ENCODE measurements around the gene PRKN.
"Not testable (repeated sequence)": the region's sequence is repeated elsewhere in the genome, so short reads cannot be mapped to it uniquely, and the experiment has no call there.

PRKN gene

GRCh38 chr6:161314541-161315245 is 1412.9 kb downstream of the PRKN start:
- not testable (repeated sequence) for FAIRE-seq

DNA sequence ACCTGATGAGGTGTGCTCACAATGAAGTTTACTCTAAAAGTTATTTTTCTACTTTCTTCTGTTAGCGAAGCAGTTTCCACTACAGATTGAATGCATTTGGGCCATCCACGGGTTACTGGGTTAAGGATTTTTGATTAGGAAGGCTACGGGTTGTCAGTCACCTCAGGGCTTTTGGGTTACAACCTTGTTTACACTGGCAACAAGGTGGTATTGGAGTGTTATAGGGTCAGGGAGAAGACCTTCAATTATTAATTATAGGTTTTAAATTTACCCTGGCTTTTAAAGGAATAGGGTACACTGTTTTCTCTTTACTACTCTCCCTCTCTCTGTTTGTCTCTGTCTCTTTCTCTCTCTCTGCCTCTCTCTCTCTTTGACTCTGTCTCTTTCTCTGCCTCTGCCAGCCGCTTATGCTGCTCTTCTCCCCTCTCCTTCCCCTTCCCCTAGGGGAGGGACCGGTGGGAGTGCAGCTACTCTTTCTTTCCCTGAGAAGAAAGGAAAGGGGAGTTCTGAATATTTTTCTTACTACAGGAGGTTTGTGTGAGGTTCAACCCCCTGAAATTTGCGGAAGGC is 1413.5 kb downstream of the PRKN start:
- no peak for FAIRE-seq

DNA sequence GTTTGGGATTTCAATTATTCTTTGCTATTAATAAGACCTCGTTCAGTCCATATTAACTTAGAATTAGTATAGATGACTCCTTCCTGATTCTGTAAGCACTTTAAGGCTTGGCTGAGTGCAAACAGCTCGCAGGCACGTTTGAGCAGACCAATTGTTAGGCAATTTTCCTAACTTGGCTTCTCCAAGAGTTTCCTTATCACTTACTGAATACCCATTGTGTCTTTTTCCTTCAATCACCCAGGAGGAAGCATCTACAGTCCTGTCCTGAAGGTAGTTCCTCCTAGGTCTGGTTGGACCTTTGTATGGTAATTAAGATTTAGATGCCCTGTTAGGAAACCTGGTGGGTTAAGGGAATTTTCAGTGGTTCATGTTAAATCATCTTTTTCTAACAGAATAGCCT is 1414.1 kb downstream of the PRKN start:
- FAIRE-seq, result not testable (repeated sequence)

GRCh38 chr6:161309774-161310173 is 1417.8 kb downstream of the PRKN start:
- not testable (repeated sequence) for FAIRE-seq

- FAIRE-seq, result no peak
Observed at GRCh38 chr6:161308075-161308655, 1419.4 kb downstream of the PRKN start.

- FAIRE-seq, result no peak
Observed at GRCh38 chr6:161305860-161306259, 1421.7 kb downstream of the PRKN start.

DNA sequence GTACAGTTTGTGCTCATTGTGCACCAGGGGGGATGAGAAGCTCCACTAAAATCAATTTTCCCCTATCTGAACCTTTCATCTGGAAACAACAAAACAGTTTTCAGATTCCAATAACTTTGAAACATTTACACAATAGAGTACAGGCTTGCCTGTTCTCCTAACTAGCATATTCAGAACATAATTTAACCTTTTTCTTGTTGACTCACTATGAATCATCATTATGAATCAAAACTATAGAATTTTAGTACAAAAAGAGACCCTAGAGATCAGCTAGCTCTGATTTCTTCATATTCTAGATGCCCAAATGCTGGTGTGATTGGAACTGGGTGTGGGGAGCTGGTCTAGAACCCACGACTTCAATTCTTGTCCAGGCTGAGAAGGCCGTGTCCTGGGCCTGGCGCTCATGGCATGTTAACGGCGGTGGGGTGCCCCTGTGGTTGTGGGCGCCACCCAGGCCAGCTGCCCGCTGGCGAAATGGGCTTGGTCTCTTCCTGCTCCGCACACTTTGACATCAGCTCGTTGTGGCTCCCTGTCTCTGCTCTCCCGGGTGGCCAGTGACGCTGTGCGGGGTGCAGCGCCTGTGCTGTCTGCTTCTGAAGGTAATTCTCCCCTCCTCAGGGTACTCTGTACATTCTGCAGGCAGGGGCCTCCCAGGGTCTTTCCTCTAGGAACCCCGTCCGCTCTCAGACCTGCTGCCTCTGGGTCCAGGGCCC is 1423.8 kb downstream of the PRKN start:
- FAIRE-seq, result no peak

DNA sequence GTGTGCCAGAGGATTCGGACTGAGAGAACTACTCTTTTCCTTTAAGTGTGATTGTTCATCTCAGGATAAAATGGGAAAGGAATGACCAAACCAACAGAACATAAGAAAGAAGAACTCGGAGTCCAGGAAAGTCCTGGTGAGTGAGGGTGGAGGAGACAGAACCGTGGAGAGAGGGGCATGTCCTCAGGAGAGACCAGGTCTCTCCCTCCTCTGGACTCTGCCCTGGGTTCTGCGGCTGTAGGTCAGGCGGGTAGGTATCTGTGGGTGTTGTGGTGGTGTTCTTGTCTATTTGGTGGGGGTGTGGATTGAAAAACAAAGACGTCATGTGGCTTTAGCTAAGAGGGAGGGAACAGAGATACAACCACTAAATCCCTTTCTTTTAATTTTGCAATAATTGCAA is 1424.6 kb downstream of the PRKN start:
- no peak for FAIRE-seq

GRCh38 chr6:161301338-161301737 is 1426.2 kb downstream of the PRKN start:
- FAIRE-seq, result no peak

GRCh38 chr6:161300823-161301222 is 1426.7 kb downstream of the PRKN start:
- no peak for FAIRE-seq

DNA sequence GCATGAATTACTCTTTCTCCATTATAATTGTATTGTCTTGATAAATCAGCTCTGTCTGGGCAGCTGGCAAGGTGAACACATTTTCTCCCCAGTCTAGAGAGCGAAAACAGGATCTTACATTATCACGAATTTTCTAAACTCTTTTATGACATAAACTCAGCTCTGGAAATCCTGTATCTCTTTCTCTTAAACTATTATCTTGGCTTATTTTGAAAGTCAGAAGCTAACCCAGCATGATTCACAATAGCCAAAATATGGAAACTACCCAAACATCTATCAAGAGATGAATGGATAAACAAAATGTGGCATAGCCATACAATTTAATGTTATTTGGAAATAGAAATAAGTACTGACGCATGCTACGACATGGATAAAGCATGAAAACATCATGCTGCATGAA is 1427.8 kb downstream of the PRKN start:
- FAIRE-seq, result no peak

Data from TTC549 (cell line).